Measurements from ENCODE around the gene GUCY1A1. TPM values are rescaled to one million over a fixed set of nuclear protein-coding genes. Genes with fewer than 3 reads are reported as not detected.

The GUCY1A1 gene, protein sequence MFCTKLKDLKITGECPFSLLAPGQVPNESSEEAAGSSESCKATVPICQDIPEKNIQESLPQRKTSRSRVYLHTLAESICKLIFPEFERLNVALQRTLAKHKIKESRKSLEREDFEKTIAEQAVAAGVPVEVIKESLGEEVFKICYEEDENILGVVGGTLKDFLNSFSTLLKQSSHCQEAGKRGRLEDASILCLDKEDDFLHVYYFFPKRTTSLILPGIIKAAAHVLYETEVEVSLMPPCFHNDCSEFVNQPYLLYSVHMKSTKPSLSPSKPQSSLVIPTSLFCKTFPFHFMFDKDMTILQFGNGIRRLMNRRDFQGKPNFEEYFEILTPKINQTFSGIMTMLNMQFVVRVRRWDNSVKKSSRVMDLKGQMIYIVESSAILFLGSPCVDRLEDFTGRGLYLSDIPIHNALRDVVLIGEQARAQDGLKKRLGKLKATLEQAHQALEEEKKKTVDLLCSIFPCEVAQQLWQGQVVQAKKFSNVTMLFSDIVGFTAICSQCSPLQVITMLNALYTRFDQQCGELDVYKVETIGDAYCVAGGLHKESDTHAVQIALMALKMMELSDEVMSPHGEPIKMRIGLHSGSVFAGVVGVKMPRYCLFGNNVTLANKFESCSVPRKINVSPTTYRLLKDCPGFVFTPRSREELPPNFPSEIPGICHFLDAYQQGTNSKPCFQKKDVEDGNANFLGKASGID
- 76.6 TPM for total RNA-seq

DNA sequence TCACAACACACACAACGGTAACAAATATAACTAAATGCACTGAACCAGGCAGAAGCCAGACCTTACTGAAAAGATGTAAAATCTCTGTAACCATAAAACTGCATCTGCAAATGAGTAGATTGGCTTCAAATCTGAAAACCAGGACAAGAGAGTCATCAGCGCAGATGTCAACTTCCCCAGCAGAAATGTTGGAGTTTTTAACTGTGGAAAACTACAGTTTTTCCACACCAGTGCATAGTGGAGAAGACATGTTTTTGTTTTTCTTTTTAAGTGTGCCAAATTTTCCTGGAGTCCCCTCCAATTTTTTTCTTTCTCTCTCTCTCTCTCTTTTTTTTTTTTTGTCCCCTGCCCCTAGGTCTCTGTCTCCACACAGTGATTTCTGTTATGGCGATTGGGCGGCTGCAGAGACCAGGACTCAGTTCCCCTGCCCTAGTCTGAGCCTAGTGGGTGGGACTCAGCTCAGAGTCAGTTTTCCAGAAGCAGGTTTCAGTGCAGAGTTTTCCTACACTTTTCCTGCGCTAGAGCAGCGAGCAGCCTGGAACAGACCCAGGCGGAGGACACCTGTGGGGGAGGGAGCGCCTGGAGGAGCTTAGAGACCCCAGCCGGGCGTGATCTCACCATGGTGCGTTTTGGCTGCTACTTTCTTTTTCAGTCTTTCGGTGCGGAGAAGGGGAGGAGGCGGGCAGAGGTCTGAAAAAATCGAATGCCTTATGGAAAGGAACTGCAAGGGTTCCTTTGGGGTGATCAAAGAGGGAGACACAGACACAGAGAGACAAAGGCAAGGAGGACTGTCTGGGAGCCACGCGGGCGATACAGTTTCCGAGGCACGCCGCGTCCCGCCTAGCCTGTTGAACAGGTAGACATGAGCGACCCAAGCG, at the start of gene GUCY1A1:
Gene GUCY1A1, plus strand, starts transcription at position 505 of the 878 bp plus-strand sequence. CDS start 30,020 bp downstream, outside the sequence.

DNA sequence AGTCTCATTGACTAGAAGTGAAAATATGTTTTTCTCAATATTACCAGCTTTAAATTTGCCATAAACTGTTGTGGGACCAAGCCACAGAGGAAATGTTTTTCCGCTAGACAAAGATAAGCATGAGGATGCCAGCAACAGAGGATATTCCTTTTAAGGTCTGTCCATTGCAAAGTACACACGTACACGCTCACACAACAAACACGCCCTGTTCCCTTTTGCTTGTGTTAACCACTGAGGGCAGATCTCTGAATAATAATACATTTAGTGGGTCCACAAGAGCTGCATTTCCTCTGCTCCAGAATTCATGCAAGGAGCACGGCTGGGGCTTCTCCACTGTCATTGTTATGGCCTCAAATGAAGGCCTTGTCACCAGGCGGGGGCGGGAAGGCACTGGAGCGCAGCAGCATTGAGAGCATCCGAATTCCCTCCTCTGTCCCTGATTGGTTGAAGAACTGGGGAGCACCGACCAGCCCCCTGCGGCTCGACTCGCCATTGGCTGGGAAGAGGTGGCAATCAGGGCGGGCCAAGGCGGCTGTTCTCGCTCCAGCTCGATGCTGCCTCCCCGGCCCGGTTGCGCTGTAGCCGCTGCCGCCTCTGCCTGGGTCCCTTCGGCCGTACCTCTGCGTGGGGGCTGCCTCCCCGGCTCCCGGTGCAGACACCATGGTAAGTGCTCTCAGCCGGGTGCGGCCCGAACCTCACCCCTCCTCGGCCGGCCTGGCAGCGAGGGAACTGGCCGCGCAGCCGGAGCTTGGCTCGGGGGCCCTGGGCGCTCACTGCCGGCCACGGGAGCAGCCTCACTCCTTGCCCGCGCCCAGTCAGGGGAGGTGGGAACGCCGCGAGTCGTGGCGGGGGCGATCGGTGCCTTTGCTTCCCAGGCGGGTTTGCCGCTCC, 92.1 kb downstream of the GUCY1A1 start, which contains the start of gene GUCY1B1:
Gene GUCY1B1, plus strand, starts transcription at position 541 of the 891 bp plus-strand sequence. Its CDS starts 120 bp downstream, at position 661.

Other genes starting within 250 kb of the GUCY1A1 start
- 33.1 TPM for gene GUCY1B1, start 92.2 kb downstream of the GUCY1A1 start, total RNA-seq
- gene ASIC5, start 199.4 kb downstream of the GUCY1A1 start, total RNA-seq, result not detected
- 0.82 TPM for gene TDO2, start 236.8 kb downstream of the GUCY1A1 start, total RNA-seq

Measured in camera-type eye (tissue), 1 donor.